Measurements from ENCODE around the gene RASSF8.

RASSF8 gene

GRCh38 chr12:25993901-25994651, 35.6 kb downstream of the RASSF8 start:
- DNase-seq: no peak

DNA sequence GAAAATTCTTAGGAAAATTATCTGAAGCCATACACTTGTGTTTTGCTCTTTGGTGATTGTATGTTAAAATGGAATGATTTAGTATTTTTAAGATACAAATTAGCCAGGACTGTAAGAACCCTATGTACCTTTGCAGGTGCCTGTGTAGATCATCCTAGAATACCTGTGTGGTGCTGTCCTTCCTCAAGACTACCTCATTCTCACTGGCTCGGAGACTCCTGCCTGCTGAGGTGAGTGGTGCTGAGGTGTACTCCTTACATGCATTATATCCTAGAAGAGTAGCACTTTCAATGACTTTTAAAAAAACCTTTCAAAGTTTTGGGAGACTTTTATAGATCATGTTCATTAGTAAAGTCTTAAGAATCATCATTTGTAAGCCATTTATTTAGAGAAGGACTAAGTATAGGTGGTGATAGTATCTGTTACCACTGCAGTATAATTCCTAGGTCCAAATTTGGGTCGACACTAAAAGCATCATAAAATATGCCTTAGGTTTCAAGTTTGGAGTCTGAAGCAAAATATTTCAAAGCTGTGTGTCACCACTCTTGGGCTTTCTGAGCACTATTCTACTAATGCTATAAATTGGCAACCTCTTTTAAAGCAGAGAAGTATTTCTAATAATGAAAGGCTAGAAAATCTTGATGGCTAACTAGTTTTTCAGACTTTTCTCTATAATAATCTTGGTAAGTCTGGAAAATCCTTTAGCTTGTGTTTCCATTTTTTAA, 36.6 kb downstream of the RASSF8 start:
- DNase-seq: no peak

DNA sequence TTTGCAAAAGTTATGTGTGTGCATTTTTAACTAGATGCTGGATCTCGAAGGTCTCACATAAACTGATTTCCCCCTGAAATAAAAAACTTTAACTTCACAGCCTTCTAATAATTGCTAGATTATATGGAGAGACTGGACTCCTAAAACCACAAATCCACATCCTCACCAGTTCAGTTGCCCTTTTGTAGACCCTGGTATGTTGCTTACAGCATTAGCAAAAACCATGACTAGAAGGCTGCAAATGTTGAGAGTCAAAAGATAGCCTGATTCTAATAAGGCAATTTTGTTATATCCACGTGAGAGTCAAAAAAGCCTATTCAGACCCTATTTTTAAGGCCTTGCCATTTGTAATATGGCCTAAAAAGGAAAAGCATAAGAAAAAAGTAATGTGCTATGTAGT, 37.4 kb downstream of the RASSF8 start:
- no peak for DNase-seq

- DNase-seq: no peak
These were observed 38.2 kb downstream of the RASSF8 start for GRCh38 chr12:25996677-25997076.

GRCh38 chr12:25997201-25997963, 38.9 kb downstream of the RASSF8 start:
- DNase-seq: no peak

- DNase-seq: no peak
These were observed 42.4 kb downstream of the RASSF8 start for GRCh38 chr12:26000898-26001297.

DNA sequence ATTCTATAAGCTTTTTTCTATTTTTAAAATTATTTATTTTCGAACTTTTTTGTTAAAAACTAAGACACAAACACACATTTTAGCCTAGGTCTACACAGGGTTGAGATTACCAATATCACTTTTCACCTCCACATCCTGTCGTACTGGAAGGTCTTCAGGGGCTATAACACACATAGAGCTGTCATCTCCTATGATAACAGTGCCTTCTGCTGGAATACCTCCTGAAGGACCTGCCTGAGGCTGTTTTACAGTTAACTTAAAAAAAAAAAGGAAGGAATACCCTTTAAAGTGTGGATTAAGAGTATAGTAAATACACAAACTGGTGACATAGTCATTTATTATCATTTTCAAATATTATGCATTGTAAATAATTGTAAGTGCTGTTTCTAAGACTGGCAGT, 43.0 kb downstream of the RASSF8 start:
- no peak for DNase-seq

GRCh38 chr12:26003065-26003464, 44.6 kb downstream of the RASSF8 start:
- no peak for DNase-seq

DNA sequence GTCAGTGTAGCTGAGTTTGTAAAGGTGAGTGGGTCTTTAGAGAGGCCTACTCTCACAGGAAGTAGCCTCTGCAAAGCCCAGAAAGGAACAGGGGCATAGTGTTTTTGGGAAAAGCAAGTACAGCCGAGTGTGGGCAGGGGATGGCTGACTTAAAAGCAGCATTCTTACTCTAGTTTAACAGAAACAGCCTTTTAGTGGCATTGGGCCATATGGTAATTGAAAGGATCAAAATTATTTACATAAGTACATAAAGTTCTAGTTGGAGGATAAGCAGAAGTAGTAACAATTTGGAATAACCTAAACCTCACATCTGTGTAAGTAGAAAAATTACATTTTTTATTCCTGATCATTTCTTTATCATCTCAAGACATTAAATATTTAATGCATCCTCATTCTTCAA, 49.1 kb downstream of the RASSF8 start:
- DNase-seq: no peak

DNA sequence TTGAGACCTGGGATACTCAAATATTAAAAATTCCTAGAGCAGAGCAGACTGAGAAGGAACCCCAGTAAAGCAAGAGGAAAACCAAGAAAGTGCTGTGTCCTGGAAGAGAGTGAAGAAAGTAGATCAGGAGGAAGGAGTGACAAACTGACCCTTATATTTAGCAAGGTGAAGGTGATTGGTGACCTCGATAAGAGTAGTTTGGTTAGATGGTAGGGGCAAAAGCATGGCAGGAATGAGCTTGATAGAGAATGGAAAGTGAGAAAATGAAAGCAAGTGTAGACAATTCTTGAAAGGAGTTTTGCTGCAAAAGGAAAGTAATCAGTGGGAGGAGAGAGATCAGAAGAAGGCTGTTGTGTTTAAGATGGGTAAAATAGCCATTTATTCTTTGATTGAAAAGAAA, 51.1 kb downstream of the RASSF8 start:
- no peak for DNase-seq

GRCh38 chr12:26010293-26010821, 51.9 kb downstream of the RASSF8 start:
- DNase-seq: no peak

DNA sequence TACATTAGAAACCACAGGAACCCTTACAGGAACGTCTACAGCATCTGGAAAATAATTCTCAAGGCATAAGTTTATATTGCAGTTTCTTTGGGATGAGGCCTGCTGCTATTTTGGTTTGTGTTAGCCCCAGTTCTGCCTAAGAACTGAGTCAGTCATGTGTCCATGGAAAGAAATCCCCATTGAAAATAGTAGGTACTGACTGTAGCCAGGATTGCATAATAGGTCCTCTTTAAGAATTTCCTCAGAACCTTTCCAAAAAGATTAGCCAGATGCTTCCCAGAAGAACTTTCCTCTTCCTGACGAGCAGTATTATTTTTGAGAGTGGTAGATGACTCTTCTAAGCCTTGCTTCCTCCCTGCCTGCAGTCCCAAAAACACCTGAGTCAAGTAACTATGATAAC, 52.6 kb downstream of the RASSF8 start:
- DNase-seq: no peak

DNA sequence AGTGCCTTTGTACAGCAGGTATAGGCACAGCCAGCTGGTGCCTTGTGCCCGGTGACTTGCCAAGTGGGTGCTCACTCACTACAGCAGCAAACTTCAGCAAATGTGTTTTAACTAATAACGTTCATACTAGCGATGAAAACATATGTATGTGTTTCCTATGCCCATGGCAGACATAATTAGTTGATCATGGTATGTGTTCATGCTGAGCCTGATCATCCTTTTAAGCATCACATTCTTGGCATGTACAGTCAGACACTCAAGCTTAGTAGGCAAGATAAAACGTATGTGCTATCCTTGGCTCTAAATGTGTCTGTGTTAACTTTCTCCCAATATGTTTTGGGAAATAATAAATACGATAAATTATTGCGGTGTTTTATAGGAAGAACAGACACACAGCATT, 55.6 kb downstream of the RASSF8 start:
- DNase-seq: no peak

GRCh38 chr12:26016516-26016915, 58.0 kb downstream of the RASSF8 start:
- DNase-seq: no peak

GRCh38 chr12:26017484-26018211, 59.2 kb downstream of the RASSF8 start:
- no peak for DNase-seq

DNA sequence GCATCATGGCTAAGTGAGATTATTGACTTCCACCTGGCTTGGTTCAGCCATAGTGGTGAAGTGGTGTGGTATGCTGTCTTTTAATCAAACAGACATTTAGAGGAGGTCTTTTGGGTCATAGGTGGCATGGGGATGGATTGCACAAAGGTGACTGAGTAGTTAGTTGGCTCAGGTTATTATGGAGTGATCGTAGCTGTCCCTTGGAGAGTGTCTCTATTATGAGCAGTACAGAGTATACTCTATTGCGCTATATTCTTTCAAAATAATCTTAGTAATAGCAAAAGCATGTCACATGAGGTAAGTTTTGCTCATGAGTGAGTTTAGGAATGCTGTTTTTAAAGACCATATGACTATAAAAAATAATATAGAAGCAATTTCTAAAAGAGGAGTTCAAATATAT, 60.4 kb downstream of the RASSF8 start:
- no peak for DNase-seq

DNA sequence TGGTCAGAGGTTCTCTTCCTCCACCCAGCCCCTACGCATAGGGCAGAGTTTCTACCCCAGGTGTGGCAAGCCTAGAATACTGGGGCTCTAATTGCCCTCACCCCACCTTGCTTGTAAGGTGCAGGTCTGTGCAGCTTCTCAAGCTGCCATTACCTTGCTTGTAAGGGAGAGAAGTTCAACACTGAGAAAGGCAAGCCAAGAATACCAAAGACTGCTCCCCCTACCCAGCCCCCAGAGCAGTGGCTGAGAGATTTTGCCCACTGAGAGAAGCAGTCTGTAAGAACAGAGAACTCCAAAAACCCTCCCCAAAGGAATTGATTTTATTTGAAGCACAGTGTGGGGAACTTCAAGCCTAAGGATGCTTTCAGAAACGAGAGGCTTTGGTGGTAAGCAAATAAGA, 63.1 kb downstream of the RASSF8 start:
- DNase-seq: no peak

DNA sequence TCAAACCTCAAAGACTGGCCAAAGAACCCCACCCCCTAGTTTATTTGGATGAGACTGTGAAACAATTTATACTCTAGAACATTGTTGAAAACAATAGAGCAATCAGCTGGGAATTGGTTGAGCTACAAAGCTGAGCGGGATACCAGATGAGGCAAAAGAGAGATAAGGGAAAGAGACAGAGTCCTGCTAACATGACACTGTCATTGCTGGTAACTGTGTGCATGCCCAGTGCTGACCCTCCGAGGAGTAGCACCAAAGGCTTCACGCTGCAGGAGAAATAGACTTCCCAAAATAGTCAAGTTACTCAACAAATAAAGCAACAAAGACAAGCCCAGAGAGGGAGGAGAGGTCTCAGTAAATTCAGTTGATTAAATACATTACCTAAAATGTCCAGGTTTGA, 63.6 kb downstream of the RASSF8 start:
- DNase-seq: no peak

- DNase-seq: no peak
These were observed 68.2 kb downstream of the RASSF8 start for GRCh38 chr12:26026713-26027112.

DNA sequence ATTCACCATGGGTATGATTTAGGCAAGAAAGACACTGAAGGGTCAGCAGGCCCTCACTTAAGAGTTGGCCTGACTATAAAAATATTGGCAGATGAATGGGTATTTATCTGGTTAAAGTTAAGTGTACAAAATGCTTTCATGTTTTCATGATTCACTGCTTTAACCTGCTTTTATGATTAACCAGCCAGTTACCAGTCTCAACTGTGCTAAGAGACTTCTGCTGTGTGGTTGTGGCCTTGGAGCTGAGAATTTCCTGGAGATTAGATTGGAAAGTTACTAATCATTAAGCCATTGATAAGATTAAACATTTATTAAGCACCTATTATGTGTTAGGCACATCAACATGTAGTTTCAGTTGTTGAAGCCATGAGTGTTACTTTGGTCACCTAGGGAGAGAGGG, 68.9 kb downstream of the RASSF8 start:
- DNase-seq: no peak

- no peak for DNase-seq
These were observed 70.7 kb downstream of the RASSF8 start for GRCh38 chr12:26028953-26029735.

DNA sequence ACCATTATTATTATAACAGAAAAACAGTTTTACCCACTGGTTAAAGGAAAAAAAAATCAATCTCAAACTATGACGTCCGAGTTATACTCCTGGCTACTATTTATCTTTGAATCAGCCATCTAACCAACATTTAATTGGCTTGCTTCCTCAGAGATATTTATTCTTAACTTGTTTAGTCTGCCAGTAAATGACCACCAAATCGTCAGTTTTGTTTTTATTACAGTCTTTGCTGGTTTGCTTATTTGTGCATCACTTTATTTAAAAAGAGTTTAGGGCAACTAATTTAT, 71.2 kb downstream of the RASSF8 start:
- no peak for DNase-seq

All from NCI-H1048 (cell line).